OCI-LY1 (cell line): Measurements from ENCODE around the gene KLK13.

Source experiments
- H2AFZ ChIP-seq: fragments of 200-600 bp; sonication (generic), shearing (Covaris generic); 2 replicates; pipeline ENCODE4 v1.6.0; 2014; ENCODE audit warnings: antibody characterized with exemption, mild to moderate bottlenecking, low read length
- H3F3A ChIP-seq: fragments of 200-600 bp; sonication (generic), shearing (Covaris generic); 2 replicates; pipeline ENCODE4 v1.6.0; 2014; ENCODE audit warnings: mild to moderate bottlenecking, antibody characterized with exemption, low read length, moderate library complexity; ENCODE audit not compliant: insufficient read depth
- H3K27ac ChIP-seq: fragments of 200-600 bp; sonication (generic); 2 replicates; pipeline ENCODE4 v1.5.1; 2014; ENCODE audit warnings: low read length, mixed run types, mild to moderate bottlenecking, low read depth; ENCODE audit not compliant: poor library complexity, severe bottlenecking
- H3K27me3 ChIP-seq: fragments of 200-600 bp; sonication (generic); 2 replicates; pipeline ENCODE4 v1.6.0; 2014; ENCODE audit warnings: antibody characterized with exemption, mild to moderate bottlenecking, low read length, moderate library complexity; ENCODE audit not compliant: insufficient read depth
- H3K36me3 ChIP-seq: fragments of 200-600 bp; sonication (generic); 2 replicates; pipeline ENCODE4 v1.6.1; 2014; ENCODE audit warnings: mild to moderate bottlenecking, antibody characterized with exemption, low read length, moderate library complexity, mixed read lengths; ENCODE audit not compliant: insufficient read depth
- H3K4me1 ChIP-seq: fragments of 200-600 bp; sonication (generic); 2 replicates; pipeline ENCODE4 v1.5.1; 2014; ENCODE audit warnings: mild to moderate bottlenecking, low read length, moderate library complexity; ENCODE audit not compliant: insufficient read depth, severe bottlenecking
- H3K4me2 ChIP-seq: fragments of 200-600 bp; sonication (generic), shearing (Covaris generic); 2 replicates; pipeline ENCODE4 v1.6.1; 2014; ENCODE audit warnings: low read length
- H3K4me3 ChIP-seq: fragments of 200-600 bp; sonication (generic); 2 replicates; pipeline ENCODE4 v1.5.1; 2014; ENCODE audit warnings: low read length, low read depth, mild to moderate bottlenecking, mixed read lengths; ENCODE audit not compliant: poor library complexity, severe bottlenecking
- H3K79me2 ChIP-seq: fragments of 200-600 bp; shearing (Covaris generic); 2 replicates; pipeline ENCODE4 v1.6.1; 2016; ENCODE audit warnings: mixed run types, low read length, mixed read lengths; ENCODE audit not compliant: insufficient read depth
- H3K9ac ChIP-seq: fragments of 200-600 bp; sonication (generic), shearing (Covaris generic); 2 replicates; pipeline ENCODE4 v1.6.1; 2014; ENCODE audit warnings: mild to moderate bottlenecking, low read length, mixed read lengths
- H3K9me2 ChIP-seq: fragments of 200-600 bp; sonication (generic), shearing (Covaris generic); 2 replicates; pipeline ENCODE4 v1.6.1; 2014; ENCODE audit warnings: low read depth, mild to moderate bottlenecking, low read length, mixed read lengths
- H3K9me3 ChIP-seq: fragments of 200-600 bp; shearing (Covaris generic); 2 replicates; pipeline ENCODE4 v1.6.1; 2014; ENCODE audit warnings: low read length, mixed read lengths
- H4K20me1 ChIP-seq: fragments of 200-600 bp; sonication (generic), shearing (Covaris generic); 2 replicates; pipeline ENCODE4 v1.6.0; 2016; ENCODE audit warnings: mild to moderate bottlenecking, low read length; ENCODE audit not compliant: insufficient read depth
- CTCF ChIP-seq: fragments of 200-600 bp; sonication (generic), shearing (Covaris generic); IDR thresholded peaks from 2 replicates; pipeline ENCODE4 v1.5.1; 2017; ENCODE audit warnings: mild to moderate bottlenecking, antibody characterized with exemption, low read length, moderate library complexity, mixed read lengths
- EZH2 ChIP-seq: fragments of 200-600 bp; sonication (generic), shearing (Covaris generic); IDR thresholded peaks from 2 replicates; pipeline ENCODE4 v1.8.0; 2017; ENCODE audit warnings: borderline replicate concordance, mixed run types, mild to moderate bottlenecking, antibody characterized with exemption, low read length, moderate library complexity, mixed read lengths

KLK13 gene

DNA sequence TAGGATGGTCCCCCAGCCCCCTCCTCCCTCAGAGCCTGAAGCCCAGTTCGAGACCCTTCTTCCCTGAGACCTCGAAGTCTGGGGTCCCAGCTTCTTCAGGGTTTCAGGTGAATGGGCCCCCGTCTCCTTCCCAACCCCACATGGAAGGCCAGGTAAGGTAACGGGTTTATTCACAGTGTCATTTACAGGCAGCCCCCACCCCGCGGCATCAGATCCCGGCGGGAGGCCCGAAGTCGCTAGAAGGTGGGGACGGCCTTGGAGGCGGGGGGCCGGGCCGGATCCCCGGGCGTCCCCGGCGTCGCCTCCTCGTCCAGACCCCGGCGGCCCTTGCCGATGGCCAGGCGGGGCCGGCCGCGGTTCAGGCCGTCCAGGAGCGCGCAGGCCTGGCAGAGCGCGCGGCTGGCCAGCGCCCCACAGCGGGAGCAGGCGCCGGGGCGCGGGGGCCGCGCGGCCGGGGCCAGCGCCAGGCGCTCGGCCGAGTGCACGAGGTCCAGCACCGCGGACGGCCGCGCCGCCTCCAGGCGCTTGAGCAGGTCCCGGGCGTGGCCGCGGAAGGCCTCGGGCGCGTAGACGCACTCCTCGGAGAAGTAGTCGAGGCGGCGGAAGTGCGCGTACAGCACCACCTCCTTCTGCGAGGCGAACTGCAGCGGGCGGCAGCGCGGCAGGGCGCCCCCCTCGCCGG lies 33.6 kb upstream of the KLK13 start:
- no peaks in the 10 kb centered on the region for H4K20me1 ChIP-seq
- H2AFZ ChIP-seq, result no peak overlapping the region
- H3K27me3 ChIP-seq, result no peaks in the 10 kb centered on the region

GRCh38 chr19:51097796-51098195 lies 32.9 kb upstream of the KLK13 start:
- H3K4me3 ChIP-seq, result no peak overlapping the region
- no peaks in the 10 kb centered on the region for H3K9me3 ChIP-seq
- no peaks in the 10 kb centered on the region for H3K4me1 ChIP-seq
- no peaks in the 10 kb centered on the region for H3K27me3 ChIP-seq
- no peak overlapping the region for H3K27ac ChIP-seq
- TF ChIP-seq CTCF (no peak), EZH2 (no peak)
- no peaks in the 10 kb centered on the region for H3F3A ChIP-seq
- H3K79me2 ChIP-seq, result no peaks in the 10 kb centered on the region
- peaks cover 33% of the 10 kb centered on the region for H3K36me3 ChIP-seq
- H4K20me1 ChIP-seq, result no peaks in the 10 kb centered on the region
- H3K9me2 ChIP-seq, result no peaks in the 10 kb centered on the region
- no peak overlapping the region for H3K9ac ChIP-seq
- no peak overlapping the region for H3K4me2 ChIP-seq
- H2AFZ ChIP-seq, result no peak overlapping the region

More for the DNA sequence above, 33.6 kb upstream of the KLK13 start:
- TF ChIP-seq EZH2, result no peak
- TF ChIP-seq CTCF, result no peak
- Histone ChIP-seq H3K9ac (no peak overlapping the region), H3K36me3 (peaks cover 38% of the 10 kb centered on the region), H3F3A (no peaks in the 10 kb centered on the region), H3K4me2 (no peak overlapping the region), H3K4me3 (no peak overlapping the region), H3K9me2 (no peaks in the 10 kb centered on the region), H3K9me3 (no peaks in the 10 kb centered on the region), H3K27ac (no peak overlapping the region), H3K4me1 (no peaks in the 10 kb centered on the region), H3K79me2 (no peaks in the 10 kb centered on the region)

GRCh38 chr19:51097166-51097738 lies 32.4 kb upstream of the KLK13 start:
- TF ChIP-seq CTCF (peak; percentile 66), EZH2 (no peak)
- Histone ChIP-seq H3K4me1 (no peaks in the 10 kb centered on the region), H3K27ac (no peak overlapping the region), H3K79me2 (no peaks in the 10 kb centered on the region), H3K4me3 (no peak overlapping the region), H3K9me2 (no peaks in the 10 kb centered on the region), H3K4me2 (no peak overlapping the region), H3K36me3 (peaks cover 28% of the 10 kb centered on the region), H3F3A (no peaks in the 10 kb centered on the region), H3K27me3 (no peaks in the 10 kb centered on the region), H3K9me3 (no peaks in the 10 kb centered on the region), H3K9ac (no peak overlapping the region), H4K20me1 (no peaks in the 10 kb centered on the region), H2AFZ (no peak overlapping the region)
